GM19463 (cell line): ENCODE data around the gene NAA16.
"Not testable (repeated sequence)": the region's sequence is repeated elsewhere in the genome, so short reads cannot be mapped to it uniquely, and the experiment has no call there.

Source experiments
- ATAC-seq: cut with Tn5 transposase; IDR thresholded peaks from one replicate; pipeline ENCODE4 v1.9.1; 2021; ENCODE audit warnings: mild to moderate bottlenecking, moderate library complexity; ENCODE audit not compliant: unreplicated experiment

Gene NAA16

GRCh38 chr13:41405367-41405766 is 94.3 kb downstream of the NAA16 start:
- ATAC-seq = no peak

- ATAC-seq = no peak
These were observed 96.3 kb downstream of the NAA16 start for GRCh38 chr13:41407380-41407779.

GRCh38 chr13:41408121-41408520 is 97.1 kb downstream of the NAA16 start:
- no peak for ATAC-seq

GRCh38 chr13:41408746-41409145 is 97.7 kb downstream of the NAA16 start:
- ATAC-seq = no peak

- ATAC-seq = no peak
These were observed 98.5 kb downstream of the NAA16 start for GRCh38 chr13:41409611-41410010.

- no peak for ATAC-seq
These were observed 100.0 kb downstream of the NAA16 start for GRCh38 chr13:41411060-41411459.

GRCh38 chr13:41411522-41411921 is 100.5 kb downstream of the NAA16 start:
- no peak for ATAC-seq

- no peak for ATAC-seq
These were observed 102.8 kb downstream of the NAA16 start for GRCh38 chr13:41413872-41414271.

- ATAC-seq = no peak
These were observed 105.2 kb downstream of the NAA16 start for GRCh38 chr13:41416276-41416675.

GRCh38 chr13:41418027-41418426 is 107.0 kb downstream of the NAA16 start:
- no peak for ATAC-seq

GRCh38 chr13:41418731-41419130 is 107.7 kb downstream of the NAA16 start:
- no peak for ATAC-seq

GRCh38 chr13:41419206-41419605 is 108.1 kb downstream of the NAA16 start:
- ATAC-seq = no peak

GRCh38 chr13:41420146-41420545 is 109.1 kb downstream of the NAA16 start:
- ATAC-seq = no peak

GRCh38 chr13:41421330-41421729 is 110.3 kb downstream of the NAA16 start:
- not testable (repeated sequence) for ATAC-seq

GRCh38 chr13:41421983-41422382 is 110.9 kb downstream of the NAA16 start:
- not testable (repeated sequence) for ATAC-seq

GRCh38 chr13:41423259-41423658 is 112.2 kb downstream of the NAA16 start:
- ATAC-seq = not testable (repeated sequence)

- ATAC-seq = not testable (repeated sequence)
These were observed 113.6 kb downstream of the NAA16 start for GRCh38 chr13:41424675-41425074.

GRCh38 chr13:41426047-41426446 is 115.0 kb downstream of the NAA16 start:
- no peak for ATAC-seq
